Epithelial cell of proximal tubule (primary cell): ENCODE measurements around the gene HDDC3. TPM values are rescaled to one million over a fixed set of nuclear protein-coding genes. Genes with fewer than 3 reads are reported as not detected.
"Not testable (repeated sequence)": the region's sequence is repeated elsewhere in the genome, so short reads cannot be mapped to it uniquely, and the experiment has no call there.

Source experiments
- DNase-seq: peaks from one replicate; pipeline ENCODE4 v3.0.0-alpha.2; 2011; ENCODE audit warnings: low read depth
- H3K4me3 ChIP-seq: 2 replicates; pipeline ENCODE4 v1.5.1; 2011; ENCODE audit warnings: low read depth, mild to moderate bottlenecking, low read length
- CTCF ChIP-seq: conservative IDR thresholded peaks from 2 replicates; pipeline ENCODE4 v1.5.1; 2012; ENCODE audit warnings: low read depth, mild to moderate bottlenecking, low read length
- total RNA-seq: library from RNA; depleted of rRNA; stranded (reverse); fragments of >200 nt; gene quantifications from 2 replicates; pipeline ENCODE4 v1.2.3, GENCODE V29; 2015

Gene HDDC3
- total RNA-seq, 1 donor from 2014 or later, result 28.5 TPM

DNA sequence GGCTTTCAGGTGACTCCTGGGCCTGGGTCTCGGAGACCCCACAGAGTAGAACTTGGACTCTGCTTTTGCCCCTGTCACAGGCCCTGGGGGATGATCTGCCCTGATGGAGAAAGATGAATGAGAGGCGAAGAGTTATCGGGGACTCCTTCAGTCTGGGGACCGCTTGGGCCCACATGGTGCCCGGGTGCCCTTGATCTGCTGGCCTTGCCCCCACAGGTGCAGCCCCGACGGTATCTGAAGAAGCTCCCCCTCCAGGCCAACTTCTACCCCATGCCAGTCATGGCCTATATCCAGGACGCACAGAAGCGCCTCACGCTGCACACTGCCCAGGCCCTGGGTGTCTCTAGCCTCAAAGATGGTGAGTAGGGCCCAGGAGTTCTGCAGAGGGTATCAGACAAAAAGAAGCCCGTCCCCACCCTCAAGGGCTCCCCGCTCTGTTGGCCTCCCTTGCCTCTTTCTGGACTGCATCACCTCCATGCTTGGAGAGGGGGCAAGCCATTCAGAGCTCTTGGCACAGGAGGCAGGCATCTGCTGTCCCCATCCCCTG, 18.9 kb downstream of the HDDC3 start:
- no peak for TF ChIP-seq CTCF
- H3K4me3 ChIP-seq, result no peak overlapping the region
- no peak for DNase-seq

DNA sequence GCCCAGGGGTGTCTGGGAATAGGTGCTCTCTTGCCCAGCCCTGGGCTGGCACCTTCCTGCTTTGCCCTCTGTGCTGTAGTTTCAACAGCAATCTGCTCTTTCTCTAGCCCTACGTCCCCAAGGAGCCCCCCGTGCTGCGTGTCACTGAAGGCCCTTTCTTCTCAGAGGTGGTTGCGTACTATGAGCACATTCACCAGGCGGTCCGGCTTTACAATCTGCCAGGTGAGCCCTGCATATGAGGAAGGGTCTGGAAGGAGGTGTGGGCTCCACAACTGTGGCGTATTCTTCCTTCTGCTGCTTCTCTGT, 19.6 kb downstream of the HDDC3 start:
- no peak for DNase-seq
- no peak for TF ChIP-seq CTCF
- no peak overlapping the region for H3K4me3 ChIP-seq

DNA sequence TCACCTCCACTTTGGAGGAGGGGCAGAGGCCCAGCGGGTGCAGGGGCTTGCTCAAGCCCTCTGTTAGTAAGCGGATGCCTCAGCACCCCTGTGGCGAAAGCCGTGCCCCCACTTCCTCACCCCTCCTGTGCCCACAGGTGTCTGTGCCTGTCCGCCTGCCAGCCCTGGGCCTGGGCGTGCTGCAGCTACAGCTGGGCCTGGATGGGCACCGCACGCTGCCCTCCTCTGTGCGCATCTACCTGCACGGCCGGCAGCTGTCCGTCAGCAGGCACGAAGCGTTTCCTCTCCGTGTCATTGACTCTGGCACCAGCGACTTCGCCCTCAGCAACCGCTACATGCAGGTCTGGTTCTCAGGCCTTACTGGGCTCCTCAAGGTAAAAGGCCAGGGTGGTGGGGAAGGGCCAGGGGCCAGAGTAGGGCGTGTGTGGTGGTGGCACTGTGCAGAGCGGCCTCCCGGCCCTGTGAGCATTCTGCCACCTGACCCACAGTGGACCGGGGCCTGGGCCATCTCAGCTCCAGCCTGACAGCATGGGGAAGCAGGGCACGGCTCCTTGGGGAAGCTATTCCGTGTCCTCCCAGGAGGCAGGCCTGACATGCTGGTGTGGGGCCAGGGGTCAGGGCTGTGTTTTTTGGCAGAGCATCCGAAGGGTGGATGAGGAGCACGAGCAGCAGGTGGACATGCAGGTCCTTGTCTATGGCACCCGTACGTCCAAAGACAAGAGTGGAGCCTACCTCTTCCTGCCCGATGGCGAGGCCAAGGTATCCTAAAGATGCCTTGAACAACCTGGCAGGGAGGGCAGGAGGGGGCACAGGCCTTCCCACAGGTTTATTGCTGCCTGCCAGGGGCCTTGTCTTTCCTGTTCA, 20.2 kb downstream of the HDDC3 start:
- no peak for TF ChIP-seq CTCF

GRCh38 chr15:90911302-90911623, 21.1 kb downstream of the HDDC3 start:
- TF ChIP-seq CTCF, result no peak
- H3K4me3 ChIP-seq, result no peak overlapping the region
- DNase-seq, result no peak

More for the DNA sequence above, 20.2 kb downstream of the HDDC3 start:
- H3K4me3 ChIP-seq, result no peak overlapping the region
- DNase-seq, result no peak

DNA sequence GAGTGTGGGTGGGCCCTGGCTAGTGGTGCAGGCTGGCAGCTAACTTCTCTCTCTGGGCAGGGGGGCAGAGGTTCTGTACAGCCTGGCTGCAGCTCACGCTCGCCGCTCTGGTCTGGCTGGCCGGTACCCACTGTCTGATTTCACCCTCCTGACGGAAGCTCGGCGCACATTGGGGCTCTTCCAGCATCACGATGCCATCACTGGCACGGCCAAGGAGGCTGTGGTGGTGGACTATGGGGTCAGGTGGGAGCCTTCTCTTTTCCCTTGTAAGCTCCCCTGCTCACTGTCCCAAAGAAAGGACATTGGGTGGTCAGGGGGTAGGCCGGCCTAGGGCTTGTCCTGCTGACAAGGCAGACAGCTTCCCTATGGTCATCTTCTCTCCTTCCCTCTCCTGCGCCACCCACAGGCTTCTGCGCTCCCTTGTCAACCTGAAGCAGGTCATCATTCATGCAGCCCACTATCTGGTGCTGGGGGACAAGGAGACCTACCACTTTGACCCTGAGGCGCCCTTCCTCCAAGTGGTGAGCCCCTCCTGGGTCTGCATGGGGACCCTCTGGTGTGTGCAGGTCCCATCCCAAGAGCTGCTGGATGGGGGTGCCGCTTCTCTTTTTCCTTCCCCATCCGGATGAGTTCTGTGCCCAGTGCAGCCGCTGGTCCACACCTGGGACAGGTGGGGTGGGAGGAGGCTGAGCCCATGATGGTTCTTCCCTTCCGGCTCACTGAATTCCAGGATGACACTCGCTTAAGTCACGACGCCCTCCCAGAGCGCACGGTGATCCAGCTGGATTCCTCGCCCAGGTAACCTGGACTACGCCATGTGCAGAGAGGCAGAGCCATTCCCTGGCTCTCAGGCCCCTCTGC, 21.7 kb downstream of the HDDC3 start:
- no peak for TF ChIP-seq CTCF
- no peak for DNase-seq
- no peak overlapping the region for H3K4me3 ChIP-seq

GRCh38 chr15:90909976-90910375, 22.4 kb downstream of the HDDC3 start:
- no peak for TF ChIP-seq CTCF
- DNase-seq, result no peak
- H3K4me3 ChIP-seq, result no peak overlapping the region

DNA sequence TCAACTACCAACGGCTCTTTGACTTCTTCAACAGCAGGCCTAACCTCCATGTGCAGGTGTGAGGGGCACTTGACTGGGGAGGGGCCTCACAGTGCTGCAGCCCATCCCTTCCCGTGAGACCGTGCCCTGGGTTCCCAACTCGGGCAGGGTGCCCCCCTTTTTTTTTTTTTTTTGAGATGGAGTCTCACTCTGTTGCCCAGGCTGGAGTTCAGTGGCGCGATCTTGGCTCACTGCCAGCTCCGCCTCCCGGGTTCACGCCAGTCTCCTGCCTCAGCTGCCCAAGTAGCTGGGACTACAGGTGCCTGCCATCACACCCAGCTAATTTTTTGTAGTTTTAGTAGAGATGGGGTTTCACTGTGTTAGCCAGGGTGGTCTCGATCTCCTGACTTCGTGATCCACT, 22.9 kb downstream of the HDDC3 start:
- DNase-seq, H3K4me3 ChIP-seq: not testable (repeated sequence)
